Nephron progenitor cell (in vitro differentiated cells): ENCODE data around the gene POU2F3.

Source experiments
- DNase-seq: peaks from one replicate; pipeline ENCODE4 v3.0.0; 2021
- H3K27ac Mint-ChIP-seq: 2 replicates; pipeline ENCODE4 v1.8.0; 2021; ENCODE audit warnings: mild to moderate bottlenecking, moderate library complexity, mixed read lengths
- H3K27me3 Mint-ChIP-seq: 2 replicates; pipeline ENCODE4 v1.8.0; 2021; ENCODE audit warnings: mild to moderate bottlenecking, low read depth, mixed read lengths; ENCODE audit not compliant: poor library complexity
- H3K36me3 Mint-ChIP-seq: 2 replicates; pipeline ENCODE4 v1.8.0; 2021; ENCODE audit warnings: low read depth, mixed read lengths
- H3K4me1 Mint-ChIP-seq: 2 replicates; pipeline ENCODE4 v1.8.0; 2021; ENCODE audit warnings: mixed read lengths
- H3K4me3 Mint-ChIP-seq: 2 replicates; pipeline ENCODE4 v1.8.0; 2021; ENCODE audit warnings: mild to moderate bottlenecking, moderate library complexity, mixed read lengths
- H3K9me3 Mint-ChIP-seq: 2 replicates; pipeline ENCODE4 v1.8.0; 2021; ENCODE audit warnings: mild to moderate bottlenecking, moderate library complexity, mixed read lengths
- CTCF ChIP-seq: fragments of 200-600 bp; sonication (generic); IDR thresholded peaks from 2 replicates; pipeline ENCODE4 v1.5.0; 2021; ENCODE audit warnings: antibody characterized with exemption

The POU2F3 gene

GRCh38 chr11:120208777-120209176, 31.2 kb upstream of the POU2F3 start:
- Mint-ChIP-seq H3K27me3 (peaks cover 71% of the 10 kb centered on the region), H3K9me3 (no peaks in the 10 kb centered on the region), H3K36me3 (no peaks in the 10 kb centered on the region), H3K27ac (no peak overlapping the region), H3K4me1 (peaks cover 85% of the 10 kb centered on the region), H3K4me3 (peak overlapping the region; percentile 3)
- DNase-seq = no peak
- no peak for TF ChIP-seq CTCF

GRCh38 chr11:120209746-120210625, 30.0 kb upstream of the POU2F3 start:
- TF ChIP-seq CTCF = no peak
- Mint-ChIP-seq H3K36me3 (no peaks in the 10 kb centered on the region), H3K27me3 (peaks cover 67% of the 10 kb centered on the region), H3K9me3 (no peaks in the 10 kb centered on the region), H3K4me3 (peak overlapping the region; percentile 85), H3K27ac (no peak overlapping the region), H3K4me1 (peaks cover 88% of the 10 kb centered on the region)
- no peak for DNase-seq

GRCh38 chr11:120210626-120211521, 29.1 kb upstream of the POU2F3 start, which contains the start of gene OAF:
TSS of gene OAF (plus strand) at chr11:120211032. CDS start at chr11:120211280, 248 bp downstream.
- no peak for TF ChIP-seq CTCF
- Mint-ChIP-seq H3K4me3 (peak within 1 kb of the TSS; percentile 92), H3K27ac (peak within 1 kb of the TSS; percentile 12), H3K36me3 (peaks cover 5% of the 10 kb centered on the region), H3K4me1 (peaks cover 85% of the 10 kb centered on the region), H3K27me3 (peaks cover 69% of the 10 kb centered on the region), H3K9me3 (no peaks in the 10 kb centered on the region)
- DNase-seq = peak; percentile 85

GRCh38 chr11:120211522-120212258, 28.2 kb upstream of the POU2F3 start:
- no peak for TF ChIP-seq CTCF
- Mint-ChIP-seq H3K4me1 (peaks cover 85% of the 10 kb centered on the region), H3K27ac (peak overlapping the region; percentile 12), H3K36me3 (peaks cover 6% of the 10 kb centered on the region), H3K4me3 (peak overlapping the region; percentile 92), H3K9me3 (no peaks in the 10 kb centered on the region), H3K27me3 (peaks cover 75% of the 10 kb centered on the region)
- DNase-seq = no peak

- no peak for TF ChIP-seq CTCF
- Mint-ChIP-seq H3K27ac (peak overlapping the region; percentile 51), H3K4me1 (peaks cover 81% of the 10 kb centered on the region)
Observed at GRCh38 chr11:120212259-120212878, 27.6 kb upstream of the POU2F3 start.

More at GRCh38 chr11:120212259-120212878, 27.6 kb upstream of the POU2F3 start:
- DNase-seq = no peak
- Mint-ChIP-seq H3K36me3 (peaks cover 6% of the 10 kb centered on the region), H3K4me3 (peak overlapping the region; percentile 92), H3K27me3 (peaks cover 73% of the 10 kb centered on the region), H3K9me3 (no peaks in the 10 kb centered on the region)
